Panc1 (cell line): ENCODE measurements around the gene ATE1. TPM values are rescaled to one million over a fixed set of nuclear protein-coding genes. Genes with fewer than 3 reads are reported as not detected.

Experiments used
- ATAC-seq: fragments of 200-7000 bp; cut with Tn5 transposase; 2 replicates; pipeline ENCODE4 v1.9.1; 2020; ENCODE audit warnings: mild to moderate bottlenecking, moderate library complexity
- Bru-seq: library from RNA; stranded (reverse); fragments of 400-500 nt; gene quantifications from one replicate; lab custom pipeline; 2021; lab: Mats Ljungman, UMichigan
- BruChase-seq, 2 experiments: library from RNA; stranded (reverse); fragments of 400-500 nt; gene quantifications; one replicate each; lab custom pipeline; 2021; lab: Mats Ljungman, UMichigan
- BruUV-seq: library from RNA; stranded (reverse); fragments of 400-500 nt; replicated peaks from 2 replicates; lab custom pipeline; 2021; lab: Mats Ljungman, UMichigan
- CTCF ChIA-PET: fragments of 300-600 bp; sonication (Branson Sonifier 250); formaldehyde crosslinking; loops from one replicate; lab custom pipeline; 2022; ENCODE audit warnings: antibody characterized with exemption; lab: Charles Lee
- POLR2A ChIA-PET: fragments of 300-600 bp; sonication (Branson Sonifier 250); formaldehyde crosslinking; loops from one replicate; lab custom pipeline; 2022; ENCODE audit warnings: antibody characterized with exemption; lab: Charles Lee
- DNase-seq: peaks from one replicate; pipeline ENCODE4 v3.0.0-alpha.2; 2010; ENCODE audit warnings: low read depth, low spot score
- H3K27ac ChIP-seq: 2 replicates; pipeline ENCODE4 v1.5.1; 2011; ENCODE audit warnings: mild to moderate bottlenecking, low read length, inconsistent platforms
- H3K27me3 ChIP-seq: fragments of 200-500 bp; sonication (Bioruptor generic); 2 replicates; pipeline ENCODE4 v1.6.0; 2014; ENCODE audit warnings: low read length, inconsistent platforms; ENCODE audit not compliant: control insufficient read depth, insufficient read depth
- H3K36me3 ChIP-seq: fragments of 200-500 bp; sonication (Bioruptor generic); 2 replicates; pipeline ENCODE4 v1.5.1; 2014; ENCODE audit warnings: inconsistent platforms, mild to moderate bottlenecking, low read length, moderate library complexity; ENCODE audit not compliant: control insufficient read depth, insufficient read depth
- H3K4me1 ChIP-seq: 2 replicates; pipeline ENCODE4 v1.5.1; 2011; ENCODE audit warnings: inconsistent platforms, mild to moderate bottlenecking, low read length, moderate library complexity; ENCODE audit not compliant: control insufficient read depth, insufficient read depth
- H3K4me3 ChIP-seq, 2 experiments: 2 replicates each; pipeline ENCODE4 v1.5.1; 2011 to 2012; ENCODE audit warnings: low read depth in 2 of 2, low read length in 2 of 2, mild to moderate bottlenecking in 2 of 2, inconsistent platforms in 1 of 2, moderate library complexity in 1 of 2
- H3K9me3 ChIP-seq: fragments of 200-500 bp; sonication (Bioruptor generic); 2 replicates; pipeline ENCODE4 v1.5.1; 2014; ENCODE audit warnings: low read depth, mild to moderate bottlenecking, inconsistent platforms, low read length, moderate library complexity; ENCODE audit not compliant: control insufficient read depth, insufficient read depth
- CTCF ChIP-seq: fragments of 450-650 bp; IDR thresholded peaks from 2 replicates; pipeline ENCODE4 v1.5.1; 2017; ENCODE audit warnings: mild to moderate bottlenecking
- POLR2AphosphoS5 ChIP-seq: IDR thresholded peaks from 2 replicates; pipeline ENCODE4 v1.6.1; 2012; ENCODE audit warnings: mild to moderate bottlenecking, low read depth, low read length, moderate library complexity
- REST ChIP-seq, 2 experiments: IDR thresholded peaks; 2 replicates each; pipeline ENCODE4 v1.6.1; 2011 to 2012; ENCODE audit warnings: low read depth in 2 of 2, control low read depth in 1 of 2, low read length in 1 of 2, mild to moderate bottlenecking in 1 of 2, moderate library complexity in 1 of 2; ENCODE audit not compliant: insufficient read depth in 1 of 2
- SIN3A ChIP-seq: IDR thresholded peaks from 2 replicates; pipeline ENCODE4 v1.6.1; 2012; ENCODE audit warnings: low read depth, mild to moderate bottlenecking, low read length, moderate library complexity, borderline replicate concordance; ENCODE audit not compliant: insufficient read depth
- TCF7L2 ChIP-seq: IDR thresholded peaks from 2 replicates; pipeline ENCODE4 v1.6.1; 2011; ENCODE audit warnings: mild to moderate bottlenecking, low read depth, low read length, inconsistent platforms
- in situ Hi-C: cut with HindIII; loops from 2 replicates; pipeline ENCODE4 v1.10.0; 2016; ENCODE audit warnings: low sequenced_read_pairs, low pct_unique_long_range_greater_than_20kb
- intact Hi-C: fragments of 100-400 bp; cut with micrococcal nuclease; formaldehyde crosslinking; loops from one replicate; pipeline ENCODE4 v1.10.0; 2022; ENCODE audit not compliant: unreplicated experiment
- long read RNA-seq: library from polyadenylated mRNA; unstranded; transcript quantifications from one replicate; pipeline ENCODE4 v2.0.0, GENCODE V29; 2021; ENCODE audit not compliant: unreplicated experiment
- polyA plus RNA-seq: library from polyadenylated mRNA; unstranded; fragments of >200 nt; gene quantifications from one replicate; pipeline ENCODE4 v1.2.1, GENCODE V29; 2012; ENCODE audit warnings: missing spikeins; ENCODE audit not compliant: insufficient read length
- total RNA-seq: library from RNA; stranded (reverse); gene quantifications from one replicate; pipeline ENCODE4 v1.2.1, GENCODE V29; 2021; ENCODE audit not compliant: unreplicated experiment

Gene ATE1
- 45.5 TPM for total RNA-seq
- polyA plus RNA-seq = 26.6 TPM
- Bru-seq, nascent RNA = percentile 85 among the genes with signal in this experiment
- BruChase-seq, experiment 1, labeled RNA remaining after a 2-hour chase = percentile 75 among the genes with signal in this experiment
- BruChase-seq, experiment 2, labeled RNA remaining after a 6-hour chase = percentile 79 among the genes with signal in this experiment
- long read RNA-seq, full-length matches to known transcripts = 37 of 75 reads
- long read RNA-seq, partial matches to known transcripts = 2 of 75 reads
- long read RNA-seq, other reads (novel, unspliced or antisense) = 36 of 75 reads

GRCh38 chr10:121927841-121928527, at the start of gene ATE1:
ATE1 (minus strand) TSS chr10:121928031; CDS start chr10:121927949, 82 bp downstream.
- intact Hi-C loops (loop anchor here (5.0 kb wide), 1 partner anchor 184 kb away; no protein-coding TSS in a partner anchor), in situ Hi-C loops (no loop called here)
- ATAC-seq = peak; percentile 94
- ChIA-PET CTCF (no interaction called here), POLR2A (interaction anchor here (0.6 kb wide), 2 partner anchors 28 to 189 kb away, joined by 3 read pairs; no protein-coding TSS in a partner anchor)
- DNase-seq = no peak
- TF ChIP-seq CTCF (no peak), TCF7L2 (peak; percentile 88), SIN3A (peak; percentile 57; the same call in 1 of the 2 replicates), POLR2AphosphoS5 (peak; percentile 73), REST (IDR thresholded peaks at IDR 0.05; ENCODE audit: insufficient read depth in 1 of 2, low read depth in 2 of 2, low read length in 1 of 2) (no peak)
- peaks cover 3% of the 10 kb centered on the region; the same call in 1 of the 2 replicates for H3K36me3 ChIP-seq
- H3K9me3 ChIP-seq = no peaks in the 10 kb centered on the region
- peaks cover 16% of the 10 kb centered on the region for H3K4me1 ChIP-seq
- H3K4me3 ChIP-seq = peak within 1 kb of the TSS; percentile 69 to 79
- BruUV-seq = no TSS peak
- peak within 1 kb of the TSS; percentile 84 for H3K27ac ChIP-seq
- no peaks in the 10 kb centered on the region for H3K27me3 ChIP-seq

- in situ Hi-C loops = no loop called here
- DNase-seq (no peak), ATAC-seq (no peak)
- TF ChIP-seq TCF7L2 = no peak
- no peak overlapping the region for H3K4me3 ChIP-seq
- H3K9me3 ChIP-seq = peaks cover 5% of the 10 kb centered on the region; the same call in 1 of the 2 replicates
- H3K4me1 ChIP-seq = peaks cover 8% of the 10 kb centered on the region
- no peaks in the 10 kb centered on the region for H3K27me3 ChIP-seq
- POLR2A ChIA-PET = no interaction called here
- H3K27ac ChIP-seq = no peak overlapping the region
- intact Hi-C loops = loop anchor here (10.0 kb wide), 1 partner anchor 138 kb away; no protein-coding TSS in a partner anchor
- no peaks in the 10 kb centered on the region; the same call in 1 of the 2 replicates for H3K36me3 ChIP-seq
- CTCF ChIA-PET = no interaction called here
- no TSS peak for BruUV-seq
Observed at GRCh38 chr10:121976607-121977006, 48.8 kb upstream of the ATE1 start.
